Astrocyte of the hippocampus (primary cell): ENCODE data around the gene CCDC43.

Experiments used
- DNase-seq: peaks from one replicate; pipeline ENCODE4 v3.0.0; 2011; ENCODE audit warnings: low read depth, low spot score

Gene CCDC43

DNA sequence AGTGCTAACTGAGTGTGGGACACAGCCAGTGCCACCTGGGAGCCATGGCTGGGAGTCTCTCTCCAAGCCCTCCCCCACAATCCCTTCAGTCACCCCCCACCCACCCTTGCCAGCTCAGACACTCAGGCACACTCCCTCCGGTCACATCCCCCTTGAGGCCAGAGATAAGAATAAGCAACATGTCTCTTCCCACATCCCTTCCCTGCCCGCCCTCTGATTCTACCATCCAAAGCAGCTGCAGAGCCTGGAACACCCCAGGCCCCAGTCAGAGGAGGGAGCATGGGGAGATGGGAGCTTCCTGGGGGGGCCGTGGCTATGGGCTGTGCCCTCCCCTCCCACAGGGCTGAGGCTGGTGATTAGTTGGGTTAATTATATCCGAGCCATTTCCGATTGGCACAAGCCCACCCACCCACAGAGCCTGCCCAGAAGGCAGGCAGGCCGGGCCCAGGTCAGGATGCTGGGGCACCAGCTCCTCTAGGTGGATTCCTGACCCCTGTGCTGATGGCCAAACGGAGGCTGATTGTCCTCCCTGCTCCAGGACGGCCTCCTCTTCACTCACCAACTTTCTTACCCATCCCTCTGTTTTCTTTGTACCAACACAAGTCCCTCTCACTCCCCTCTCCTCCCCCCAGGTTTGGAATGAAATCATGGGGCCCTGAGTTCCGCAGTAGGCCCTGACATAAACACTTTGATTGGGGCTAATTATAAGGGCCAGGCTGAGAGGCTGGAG, 61.9 kb downstream of the CCDC43 start:
- DNase-seq = no peak
